ENCODE measurements around the gene TRIOBP. TPM values are rescaled to one million over a fixed set of nuclear protein-coding genes. Genes with fewer than 3 reads are reported as not detected.

TRIOBP gene
- total RNA-seq, 2 donors from 2014 or later = 126 to 146 TPM

DNA sequence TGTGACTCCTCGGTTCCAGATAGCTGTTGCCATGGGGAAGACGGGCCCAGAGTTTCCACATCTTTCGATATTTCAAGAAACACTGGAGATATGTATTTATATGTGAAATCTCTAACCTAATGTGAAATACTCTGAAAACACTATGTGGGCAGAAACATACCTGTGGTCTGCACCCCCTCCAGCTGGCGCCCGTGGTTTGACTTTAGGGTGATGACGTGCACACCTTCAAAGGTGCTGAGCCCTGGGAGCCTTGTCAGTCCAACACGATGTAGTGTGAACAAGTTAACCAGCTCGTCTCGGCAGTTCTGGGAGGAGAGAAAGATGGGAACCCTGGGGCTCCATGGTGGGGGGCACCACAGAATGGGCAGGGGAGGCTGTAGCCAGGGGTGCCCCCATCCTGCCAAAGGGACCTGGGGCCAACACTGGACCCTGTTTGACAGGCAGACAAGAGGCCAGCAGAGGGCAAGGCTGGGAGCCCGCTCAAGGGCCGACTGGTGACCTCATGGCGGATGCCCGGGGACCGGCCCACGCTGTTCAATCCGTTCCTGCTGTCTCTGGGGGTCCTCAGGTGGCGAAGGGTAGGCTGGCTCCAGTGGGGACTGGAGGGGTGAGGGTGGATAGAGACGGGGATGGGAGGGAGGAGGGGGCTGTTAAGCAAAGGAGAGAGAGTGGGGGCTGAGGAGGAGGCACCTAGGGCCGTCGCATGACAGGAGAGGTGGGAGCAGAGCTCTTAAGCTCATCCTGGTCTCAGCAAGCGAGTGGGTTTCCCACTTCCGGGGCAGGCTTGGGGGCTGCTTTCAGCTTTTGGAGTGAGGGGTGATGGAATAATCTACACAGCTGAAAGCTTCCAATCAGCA lies 43.8 kb downstream of the TRIOBP start:
- Histone ChIP-seq H3K4me1 (ENCODE audit: control insufficient read depth in 1 of 2, low read depth in 2 of 2) (peaks cover 11 to 16% of the 10 kb centered on the region in 2 donors), H3K9me3 (no peaks in the 10 kb centered on the region), H3K27me3 (replicated peaks; ENCODE audit: insufficient read depth) (no peaks in the 10 kb centered on the region), H3K36me3 (no peaks in the 10 kb centered on the region), H3K4me3 (no peak overlapping the region), H3K27ac (no peak overlapping the region)
- no peak for DNase-seq (ENCODE audit: low spot score)
- no peak for ATAC-seq (ENCODE audit: insufficient number of reproducible peaks, low FRiP score, low read depth)
- TF ChIP-seq, protein P1, sequence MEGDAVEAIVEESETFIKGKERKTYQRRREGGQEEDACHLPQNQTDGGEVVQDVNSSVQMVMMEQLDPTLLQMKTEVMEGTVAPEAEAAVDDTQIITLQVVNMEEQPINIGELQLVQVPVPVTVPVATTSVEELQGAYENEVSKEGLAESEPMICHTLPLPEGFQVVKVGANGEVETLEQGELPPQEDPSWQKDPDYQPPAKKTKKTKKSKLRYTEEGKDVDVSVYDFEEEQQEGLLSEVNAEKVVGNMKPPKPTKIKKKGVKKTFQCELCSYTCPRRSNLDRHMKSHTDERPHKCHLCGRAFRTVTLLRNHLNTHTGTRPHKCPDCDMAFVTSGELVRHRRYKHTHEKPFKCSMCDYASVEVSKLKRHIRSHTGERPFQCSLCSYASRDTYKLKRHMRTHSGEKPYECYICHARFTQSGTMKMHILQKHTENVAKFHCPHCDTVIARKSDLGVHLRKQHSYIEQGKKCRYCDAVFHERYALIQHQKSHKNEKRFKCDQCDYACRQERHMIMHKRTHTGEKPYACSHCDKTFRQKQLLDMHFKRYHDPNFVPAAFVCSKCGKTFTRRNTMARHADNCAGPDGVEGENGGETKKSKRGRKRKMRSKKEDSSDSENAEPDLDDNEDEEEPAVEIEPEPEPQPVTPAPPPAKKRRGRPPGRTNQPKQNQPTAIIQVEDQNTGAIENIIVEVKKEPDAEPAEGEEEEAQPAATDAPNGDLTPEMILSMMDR (IDR thresholded peaks at IDR 0.05) = no peak

DNA sequence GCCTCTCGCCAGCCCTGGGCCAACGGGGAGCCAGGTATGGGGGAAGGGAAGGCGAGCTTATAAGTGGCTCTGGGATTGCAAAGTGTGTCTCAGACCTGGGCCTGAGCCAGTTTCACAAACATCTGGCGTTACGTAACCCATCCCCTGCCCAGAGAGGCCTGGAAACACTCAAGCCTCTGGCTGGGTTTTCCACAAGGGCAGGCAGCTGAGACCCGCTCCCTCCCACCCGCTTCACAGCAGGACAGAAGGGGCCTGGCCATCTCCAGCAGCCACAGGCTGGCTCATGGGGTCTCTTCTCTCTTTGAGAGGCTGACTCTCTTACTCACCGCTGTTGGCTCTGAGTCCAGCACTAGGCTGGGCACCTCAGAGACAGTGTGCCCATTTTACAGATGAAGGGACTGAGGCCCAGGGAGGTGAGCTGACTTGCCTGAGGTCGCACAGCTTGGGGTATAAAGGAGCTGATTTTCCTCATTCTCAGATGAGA lies 44.5 kb downstream of the TRIOBP start:
- H3K27ac ChIP-seq = no peak overlapping the region

DNA sequence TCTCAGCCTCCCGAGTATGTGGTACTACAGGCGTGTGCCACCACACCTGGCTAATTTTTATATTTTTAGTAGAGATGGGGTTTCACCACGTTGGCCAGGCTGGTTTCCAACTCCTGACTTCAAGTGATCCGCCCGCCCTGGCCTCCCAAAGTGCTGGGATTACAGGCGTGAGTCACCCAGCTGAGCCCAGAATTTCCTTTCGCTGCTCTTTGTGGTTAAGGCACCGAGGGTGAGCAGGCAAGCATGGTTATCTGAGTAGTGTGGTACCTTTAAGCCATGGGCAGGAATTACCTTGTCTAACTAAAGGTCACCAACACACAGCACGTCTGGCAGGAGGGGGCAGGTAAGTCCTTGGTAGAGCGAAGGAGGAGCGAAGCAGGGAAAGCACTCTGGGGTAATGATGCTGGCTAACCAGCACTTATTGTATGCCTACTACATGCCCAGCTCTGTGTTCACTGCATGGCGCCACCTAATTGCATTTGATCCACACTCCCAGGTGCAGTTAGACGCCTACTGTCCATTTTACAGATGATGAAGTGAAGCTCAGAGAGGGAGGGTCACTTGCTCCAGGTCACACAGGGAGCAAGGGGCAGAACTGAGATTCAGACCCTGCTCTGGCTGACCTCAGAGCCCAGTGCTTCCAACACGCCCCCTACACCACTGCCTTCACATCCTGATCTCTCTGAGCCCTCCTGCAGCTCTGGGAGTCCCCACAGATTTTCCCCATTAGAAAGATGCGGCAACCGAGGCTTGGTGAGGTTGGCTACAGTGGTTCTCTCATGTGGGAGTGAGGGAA lies 45.7 kb downstream of the TRIOBP start:
- TF ChIP-seq, protein P1 (IDR thresholded peaks at IDR 0.05) = no peak
- no peak overlapping the region for H3K4me3 ChIP-seq
- no peaks in the 10 kb centered on the region for H3K27me3 ChIP-seq (replicated peaks; ENCODE audit: insufficient read depth)
- no peak overlapping the region for H3K27ac ChIP-seq
- ATAC-seq (ENCODE audit: insufficient number of reproducible peaks, low FRiP score, low read depth) (no peak), DNase-seq (ENCODE audit: low spot score) (no peak)
- peaks cover 18 to 23% of the 10 kb centered on the region in 2 donors for H3K4me1 ChIP-seq (ENCODE audit: control insufficient read depth in 1 of 2, low read depth in 2 of 2)
- H3K9me3 ChIP-seq = no peaks in the 10 kb centered on the region
- no peaks in the 10 kb centered on the region for H3K36me3 ChIP-seq

More for the DNA sequence above, 44.5 kb downstream of the TRIOBP start:
- Histone ChIP-seq H3K27me3 (replicated peaks; ENCODE audit: insufficient read depth) (no peaks in the 10 kb centered on the region), H3K4me3 (no peak overlapping the region), H3K4me1 (ENCODE audit: control insufficient read depth in 1 of 2, low read depth in 2 of 2) (peaks cover 11 to 16% of the 10 kb centered on the region in 2 donors), H3K36me3 (no peaks in the 10 kb centered on the region), H3K9me3 (no peaks in the 10 kb centered on the region)
- ATAC-seq (ENCODE audit: insufficient number of reproducible peaks, low FRiP score, low read depth) (no peak), DNase-seq (ENCODE audit: low spot score) (no peak)
- TF ChIP-seq, protein P1 (IDR thresholded peaks at IDR 0.05) = no peak

DNA sequence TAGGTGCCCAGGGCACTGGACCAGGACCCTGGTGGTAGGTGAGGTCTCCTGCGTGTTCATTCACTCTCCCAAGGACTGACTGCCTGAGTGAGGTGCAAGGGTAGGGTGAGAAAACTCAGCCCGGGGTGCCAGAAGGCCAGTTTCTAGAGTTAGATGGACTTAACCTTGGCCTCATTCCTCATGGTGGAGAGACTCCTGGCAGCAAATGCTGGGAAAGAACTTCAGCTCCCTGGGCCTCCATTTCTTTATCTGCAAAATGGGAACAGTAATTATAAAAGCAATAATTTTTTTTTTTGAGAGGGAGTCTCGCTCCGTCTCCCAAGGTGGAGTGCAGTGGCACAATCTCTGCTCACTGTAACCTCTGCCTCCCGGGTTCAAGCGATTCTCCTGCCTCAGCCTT lies 47.7 kb downstream of the TRIOBP start:
- H3K27ac ChIP-seq = no peak overlapping the region

More for the DNA sequence above, 47.7 kb downstream of the TRIOBP start:
- Histone ChIP-seq H3K27me3 (replicated peaks; ENCODE audit: insufficient read depth) (no peaks in the 10 kb centered on the region), H3K4me3 (no peak overlapping the region), H3K36me3 (no peaks in the 10 kb centered on the region), H3K4me1 (ENCODE audit: control insufficient read depth in 1 of 2, low read depth in 2 of 2) (peaks cover 24 to 43% of the 10 kb centered on the region in 2 donors), H3K9me3 (no peaks in the 10 kb centered on the region)
- DNase-seq (ENCODE audit: low spot score) (no peak), ATAC-seq (ENCODE audit: insufficient number of reproducible peaks, low FRiP score, low read depth) (no peak)
- TF ChIP-seq, protein P1 (IDR thresholded peaks at IDR 0.05) = no peak
